Trophoblast cell (in vitro differentiated cells and primary cell): ENCODE results near the gene CAMK1G.
A peak's percentile ranks its signal among the peaks of the same experiment; 100 is the strongest.

Experiments
- DNase-seq, 2 donors: peaks; one replicate each; pipeline ENCODE4 v3.0.0-alpha.2; 2016
- H2AFZ ChIP-seq: 2 replicates; pipeline ENCODE4 v1.6.1; 2013; ENCODE audit warnings: low read length, moderate library complexity, mild to moderate bottlenecking; ENCODE audit not compliant: insufficient read depth, poor library complexity
- H2AK5ac ChIP-seq: 2 replicates; pipeline ENCODE4 v1.6.1; 2013; ENCODE audit warnings: mild to moderate bottlenecking, low read length
- H2BK120ac ChIP-seq: 2 replicates; pipeline ENCODE4 v1.6.1; 2013; ENCODE audit warnings: low read length, mild to moderate bottlenecking, moderate library complexity; ENCODE audit not compliant: insufficient read depth, poor library complexity
- H2BK12ac ChIP-seq: 2 replicates; pipeline ENCODE4 v1.6.1; 2013; ENCODE audit warnings: mild to moderate bottlenecking, low read length, moderate library complexity
- H2BK5ac ChIP-seq: 2 replicates; pipeline ENCODE4 v1.6.1; 2013; ENCODE audit warnings: low read length, low read depth, moderate library complexity, mild to moderate bottlenecking; ENCODE audit not compliant: poor library complexity
- H3K14ac ChIP-seq: 2 replicates; pipeline ENCODE4 v1.6.1; 2013; ENCODE audit warnings: mild to moderate bottlenecking, low read length
- H3K18ac ChIP-seq: 2 replicates; pipeline ENCODE4 v1.6.1; 2013; ENCODE audit warnings: mild to moderate bottlenecking, low read length
- H3K23ac ChIP-seq: 2 replicates; pipeline ENCODE4 v1.6.1; 2013; ENCODE audit warnings: low read length
- H3K27ac ChIP-seq: 2 replicates; pipeline ENCODE4 v1.5.1; 2013; ENCODE audit warnings: low read depth, mild to moderate bottlenecking, inconsistent platforms, low read length, moderate library complexity
- H3K27me3 ChIP-seq: 2 replicates; pipeline ENCODE4 v1.6.1; 2013; ENCODE audit warnings: inconsistent platforms, mild to moderate bottlenecking, low read length, moderate library complexity; ENCODE audit not compliant: insufficient read depth
- H3K36me3 ChIP-seq, 2 experiments: 1 replicate in 1 of 2; 2 replicates in 1 of 2; pipeline ENCODE4 v1.6.1; 2013; ENCODE audit warnings: low read length in 2 of 2, mild to moderate bottlenecking in 2 of 2, moderate library complexity in 1 of 2; ENCODE audit not compliant: insufficient read depth in 2 of 2, control insufficient read depth in 1 of 2
- H3K4ac ChIP-seq: 2 replicates; pipeline ENCODE4 v1.6.1; 2013; ENCODE audit warnings: low read depth, mild to moderate bottlenecking, low read length, moderate library complexity
- H3K4me1 ChIP-seq, 2 experiments: 1 replicate in 1 of 2; 2 replicates in 1 of 2; pipeline ENCODE4 v1.6.1; 2013; ENCODE audit warnings: low read length in 2 of 2, mild to moderate bottlenecking in 2 of 2, moderate library complexity in 1 of 2; ENCODE audit not compliant: insufficient read depth in 2 of 2, control insufficient read depth in 1 of 2
- H3K4me2 ChIP-seq: 2 replicates; pipeline ENCODE4 v1.6.1; 2013; ENCODE audit warnings: inconsistent platforms, mild to moderate bottlenecking, low read length, moderate library complexity
- H3K4me3 ChIP-seq: 2 replicates; pipeline ENCODE4 v1.5.1; 2013; ENCODE audit warnings: mild to moderate bottlenecking, low read depth, low read length, inconsistent platforms
- H3K79me1 ChIP-seq: one replicate; pipeline ENCODE4 v1.6.1; 2013; ENCODE audit warnings: low read length
- H3K79me2 ChIP-seq: 2 replicates; pipeline ENCODE4 v1.6.1; 2013; ENCODE audit warnings: low read length, mild to moderate bottlenecking; ENCODE audit not compliant: control insufficient read depth, insufficient read depth, poor library complexity
- H3K9ac ChIP-seq: 2 replicates; pipeline ENCODE4 v1.6.1; 2013; ENCODE audit warnings: mild to moderate bottlenecking, low read length
- H3K9me3 ChIP-seq: 2 replicates; pipeline ENCODE4 v1.6.1; 2013; ENCODE audit warnings: low read depth, mild to moderate bottlenecking, control low read depth, inconsistent platforms, low read length; ENCODE audit not compliant: insufficient read depth
- H4K12ac ChIP-seq: 2 replicates; pipeline ENCODE4 v1.6.1; 2013; ENCODE audit warnings: low read depth, mild to moderate bottlenecking, low read length, moderate library complexity
- H4K8ac ChIP-seq: 2 replicates; pipeline ENCODE4 v1.6.1; 2013; ENCODE audit warnings: low read depth, mild to moderate bottlenecking, low read length, moderate library complexity
- H4K91ac ChIP-seq: one replicate; pipeline ENCODE4 v1.6.1; 2013; ENCODE audit warnings: low read depth, mild to moderate bottlenecking, low read length, moderate library complexity
- WGBS: extraction: QIAGEN DNeasy Blood & Tissue Kit; methylation state at CpG from one replicate; pipeline ENCODE4 v1.1.7; 2013; ENCODE audit warnings: missing lambda C conversion rate; ENCODE audit not compliant: insufficient read length, insufficient coverage; ENCODE audit errors: extremely low coverage; 5-methylcytosine and 5-hydroxymethylcytosine counted together

Gene CAMK1G

GRCh38 chr1:209585197-209585596 is 1.7 kb downstream of the CAMK1G start:
- H3K79me2 ChIP-seq = peaks cover 4% of the 10 kb centered on the region
- DNase-seq = peak in 1 of 2 donors; percentile 11
- no peak overlapping the region for H4K12ac ChIP-seq
- no peak overlapping the region for H2AFZ ChIP-seq
- H3K4me2 ChIP-seq = peak overlapping the region; percentile 61
- H3K79me1 ChIP-seq = peaks cover 44% of the 10 kb centered on the region
- peak overlapping the region; percentile 64 for H3K14ac ChIP-seq
- H3K18ac ChIP-seq = peak overlapping the region; percentile 30
- WGBS = no CpG with 5 or more reads among the region's 5 CpGs
- peak overlapping the region; percentile 27 for H2AK5ac ChIP-seq
- peak overlapping the region; percentile 55 for H2BK120ac ChIP-seq
- no peaks in the 10 kb centered on the region for H3K27me3 ChIP-seq
- no peak overlapping the region for H3K23ac ChIP-seq
- peak overlapping the region; percentile 59 for H4K8ac ChIP-seq
- H4K91ac ChIP-seq = peak overlapping the region; percentile 36
- peak overlapping the region; percentile 43 for H2BK5ac ChIP-seq
- H2BK12ac ChIP-seq = peak overlapping the region; percentile 72
- no peak overlapping the region for H3K4me3 ChIP-seq
- H3K27ac ChIP-seq = peak overlapping the region; percentile 60
- H3K4ac ChIP-seq = peak overlapping the region; percentile 60
- H3K36me3 ChIP-seq = no peaks in the 10 kb centered on the region
- peaks cover 32 to 41% of the 10 kb centered on the region in 2 experiments for H3K4me1 ChIP-seq
- H3K9me3 ChIP-seq = no peaks in the 10 kb centered on the region
- no peak overlapping the region for H3K9ac ChIP-seq

DNA sequence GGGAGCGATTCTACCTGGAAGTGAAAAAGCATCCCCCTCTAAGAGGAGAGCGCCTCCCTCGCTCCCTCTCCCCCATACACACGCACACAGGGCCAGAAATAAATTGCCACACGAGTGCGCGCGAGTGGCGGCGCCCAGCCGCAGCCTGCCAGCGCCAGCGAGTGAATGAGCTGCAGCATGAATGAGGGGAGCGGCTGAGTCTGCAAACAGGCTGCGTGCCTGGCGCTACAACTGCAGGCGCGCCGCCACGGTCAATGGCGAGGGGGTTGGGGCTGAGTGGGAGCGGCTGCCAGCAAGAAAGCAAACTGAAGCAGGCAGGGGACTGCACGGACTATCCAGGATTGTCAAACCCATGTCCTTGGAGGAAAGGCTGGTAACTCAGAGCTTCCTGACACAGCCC is 2.2 kb downstream of the CAMK1G start:
- peak overlapping the region; percentile 15 for H3K27ac ChIP-seq
- no peak overlapping the region for H4K12ac ChIP-seq
- H3K4me2 ChIP-seq = peak overlapping the region; percentile 61

GRCh38 chr1:209586221-209586740 is 2.8 kb downstream of the CAMK1G start:
- peaks cover 2% of the 10 kb centered on the region in 2 experiments for H3K36me3 ChIP-seq
- H3K18ac ChIP-seq = peak overlapping the region; percentile 25
- H3K27ac ChIP-seq = peak overlapping the region; percentile 15
- H3K79me2 ChIP-seq = peaks cover 4% of the 10 kb centered on the region
- H3K4ac ChIP-seq = peak overlapping the region; percentile 29
- no CpG with 5 or more reads among the region's 4 CpGs for WGBS
- H3K23ac ChIP-seq = no peak overlapping the region
- H2BK5ac ChIP-seq = peak overlapping the region; percentile 26
- H3K4me2 ChIP-seq = peak overlapping the region; percentile 61
- no peak overlapping the region for H3K9ac ChIP-seq
- no peak overlapping the region for H3K4me3 ChIP-seq
- peak overlapping the region; percentile 40 for H2BK120ac ChIP-seq
- DNase-seq = no peak
- H3K9me3 ChIP-seq = no peaks in the 10 kb centered on the region
- peak overlapping the region; percentile 66 for H2BK12ac ChIP-seq
- H3K79me1 ChIP-seq = peaks cover 44% of the 10 kb centered on the region
- peak overlapping the region; percentile 5 for H4K8ac ChIP-seq
- H4K12ac ChIP-seq = no peak overlapping the region
- peaks cover 32 to 41% of the 10 kb centered on the region in 2 experiments for H3K4me1 ChIP-seq
- no peak overlapping the region for H2AFZ ChIP-seq
- peak overlapping the region; percentile 53 for H3K14ac ChIP-seq
- H4K91ac ChIP-seq = peak overlapping the region; percentile 41
- no peaks in the 10 kb centered on the region for H3K27me3 ChIP-seq
- H2AK5ac ChIP-seq = peak overlapping the region; percentile 50

More for the DNA sequence above, 2.2 kb downstream of the CAMK1G start:
- no peak overlapping the region for H2AFZ ChIP-seq
- H2BK5ac ChIP-seq = peak overlapping the region; percentile 26
- no CpG with 5 or more reads among the region's 23 CpGs for WGBS
- peak overlapping the region; percentile 11 for H3K14ac ChIP-seq
- H3K27me3 ChIP-seq = no peaks in the 10 kb centered on the region
- no peak overlapping the region for H3K4me3 ChIP-seq
- no peak overlapping the region for H3K23ac ChIP-seq
- no peaks in the 10 kb centered on the region for H3K9me3 ChIP-seq
- H4K91ac ChIP-seq = peak overlapping the region; percentile 36
- H4K8ac ChIP-seq = peak overlapping the region; percentile 5
- peaks cover 44% of the 10 kb centered on the region for H3K79me1 ChIP-seq
- H3K36me3 ChIP-seq = no peaks in the 10 kb centered on the region
- peak overlapping the region; percentile 55 for H2BK12ac ChIP-seq
- peak overlapping the region; percentile 55 for H2BK120ac ChIP-seq
- DNase-seq = no peak
- peaks cover 4% of the 10 kb centered on the region for H3K79me2 ChIP-seq
- H3K9ac ChIP-seq = no peak overlapping the region
- H3K4ac ChIP-seq = no peak overlapping the region
- peak overlapping the region; percentile 18 for H3K18ac ChIP-seq
- peak overlapping the region; percentile 50 for H2AK5ac ChIP-seq
- H3K4me1 ChIP-seq = peaks cover 32 to 41% of the 10 kb centered on the region in 2 experiments

DNA sequence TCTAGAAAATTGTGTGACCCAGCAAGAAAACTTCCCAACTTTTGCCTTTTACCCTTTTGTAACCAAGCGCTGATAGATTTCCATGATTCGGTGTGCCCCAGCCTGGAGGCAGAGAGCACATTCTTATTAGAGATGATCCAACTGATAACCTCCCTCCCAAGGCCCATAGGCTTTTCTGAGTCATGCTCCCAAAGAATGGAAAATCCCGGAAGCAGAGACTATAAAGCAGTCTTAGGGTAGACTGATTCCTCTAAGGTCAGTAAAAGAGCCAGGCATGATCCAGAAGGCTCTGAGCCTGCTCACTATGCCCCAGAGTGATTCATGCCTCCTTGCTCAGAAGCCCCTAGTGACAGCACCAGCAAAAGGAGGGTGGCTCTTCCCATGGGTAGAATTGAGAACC is 4.3 kb downstream of the CAMK1G start:
- H4K91ac ChIP-seq = peak overlapping the region; percentile 67
- WGBS = no CpG with 5 or more reads among the region's 3 CpGs
- peak overlapping the region; percentile 81 for H2BK12ac ChIP-seq
- H3K36me3 ChIP-seq = peaks cover 2 to 7% of the 10 kb centered on the region in 2 experiments
- peak overlapping the region; percentile 81 for H2BK120ac ChIP-seq
- no peak overlapping the region for H3K23ac ChIP-seq
- H3K4me1 ChIP-seq = peaks cover 32 to 41% of the 10 kb centered on the region in 2 experiments
- no peak overlapping the region for H4K12ac ChIP-seq
- H4K8ac ChIP-seq = peak overlapping the region; percentile 47
- no peaks in the 10 kb centered on the region for H3K9me3 ChIP-seq
- peak; percentile 64 to 80 for DNase-seq
- peak overlapping the region; percentile 56 for H3K18ac ChIP-seq
- H3K4ac ChIP-seq = no peak overlapping the region
- H2BK5ac ChIP-seq = peak overlapping the region; percentile 88
- H2AK5ac ChIP-seq = peak overlapping the region; percentile 82
- peaks cover 4% of the 10 kb centered on the region for H3K79me2 ChIP-seq
- H3K27ac ChIP-seq = peak overlapping the region; percentile 90
- H3K4me3 ChIP-seq = no peak overlapping the region
- no peak overlapping the region for H2AFZ ChIP-seq
- no peaks in the 10 kb centered on the region for H3K27me3 ChIP-seq
- H3K4me2 ChIP-seq = peak overlapping the region; percentile 23
- H3K14ac ChIP-seq = peak overlapping the region; percentile 30
- peaks cover 44% of the 10 kb centered on the region for H3K79me1 ChIP-seq
- H3K9ac ChIP-seq = no peak overlapping the region
